A549 (cell line): ENCODE results near the gene TCEA3. TPM values are rescaled to one million over a fixed set of nuclear protein-coding genes. Genes with fewer than 3 reads are reported as not detected.

Experiments
- ATAC-seq, 2 experiments: fragments of 200-7000 bp in 1 of 2; fragments of >200 bp in 1 of 2; cut with Nextera tagmentation in 1 of 2; cut with Tn5 transposase in 1 of 2; 3 replicates each; pipeline versions ENCODE4 v1.8.0 to v1.9.1; 2018 to 2020; ENCODE audit warnings: mild to moderate bottlenecking in 1 of 2, moderate library complexity in 1 of 2
- CTCF ChIA-PET: fragments of 300-600 bp; sonication (Branson Sonifier 250); formaldehyde crosslinking; extraction: SDS; loops from one replicate; lab custom pipeline; 2021; ENCODE audit warnings: antibody characterized with exemption, inconsistent platforms; lab: Yijun Ruan, JAX
- POLR2A ChIA-PET: fragments of 350-600 bp; formaldehyde crosslinking; extraction: SDS; loops from one replicate; lab custom pipeline; 2021; ENCODE audit warnings: antibody characterized with exemption, inconsistent platforms; lab: Yijun Ruan, JAX
- DNase-seq, 2 experiments: peaks; one replicate each; pipeline versions ENCODE4 v3.0.0 to v3.0.0-alpha.2; 2011 to 2016; ENCODE audit warnings: low read depth in 1 of 2, low spot score in 1 of 2
- FAIRE-seq: peaks from 2 replicates; lab custom pipeline; 2011; peaks lifted over from hg19 to GRCh38; lab: Jason Lieb, UNC
- H3K27ac ChIP-seq, 2 experiments: fragments of >200 bp; sonication (Bioruptor Twin); formaldehyde crosslinking; 3 replicates each; pipeline ENCODE4 v1.5.1; 2016 to 2017
- H3K4me1 ChIP-seq: fragments of >200 bp; sonication (Bioruptor Twin); formaldehyde crosslinking; 3 replicates; pipeline ENCODE4 v1.6.1; 2016
- H3K4me2 ChIP-seq: fragments of >200 bp; sonication (Bioruptor Twin); formaldehyde crosslinking; 3 replicates; pipeline ENCODE4 v1.6.1; 2016
- H3K4me3 ChIP-seq: fragments of >200 bp; sonication (Bioruptor Twin); formaldehyde crosslinking; 3 replicates; pipeline ENCODE4 v1.5.1; 2016
- H3K9me3 ChIP-seq: fragments of >200 bp; sonication (Bioruptor Twin); formaldehyde crosslinking; 3 replicates; pipeline ENCODE4 v1.6.1; 2016
- BHLHE40 ChIP-seq: IDR thresholded peaks from 2 replicates; pipeline ENCODE4 v1.6.1; 2012; ENCODE audit warnings: low read depth, low read length, inconsistent platforms
- CBX2 ChIP-seq: fragments of 200-600 bp; sonication (generic); IDR thresholded peaks from 2 replicates; pipeline ENCODE4 v1.6.1; 2016; ENCODE audit warnings: low read depth, mild to moderate bottlenecking, borderline replicate concordance
- CBX8 ChIP-seq: fragments of 200-600 bp; sonication (generic); IDR thresholded peaks from 2 replicates; pipeline ENCODE4 v1.6.1; 2016
- CHD2 ChIP-seq: fragments of 150-350 bp; IDR thresholded peaks from 2 replicates; pipeline ENCODE4 v1.6.1; 2014; ENCODE audit warnings: low read length; ENCODE audit not compliant: partially characterized antibody
- EHMT2 ChIP-seq: fragments of 200-600 bp; sonication (generic); IDR thresholded peaks from 2 replicates; pipeline ENCODE4 v1.6.1; 2016; ENCODE audit warnings: antibody characterized with exemption, low read depth, mild to moderate bottlenecking, moderate library complexity
- ESRRA ChIP-seq: fragments of 150-350 bp; IDR thresholded peaks from 2 replicates; pipeline ENCODE4 v1.6.1; 2014; ENCODE audit warnings: mild to moderate bottlenecking, low read length, borderline replicate concordance
- HES2 ChIP-seq: fragments of >200 bp; sonication (Bioruptor Twin); formaldehyde crosslinking; IDR thresholded peaks from 2 replicates; pipeline ENCODE4 v1.6.1; 2016
- HOXB13 ChIP-seq: fragments of 250-450 bp; sonication (Bioruptor Pico); IDR thresholded peaks from 2 replicates; pipeline ENCODE4 v1.5.0; 2020; ENCODE audit warnings: low read depth, mild to moderate bottlenecking, moderate library complexity
- HOXB5 ChIP-seq: fragments of 250-450 bp; sonication (Bioruptor Pico); IDR thresholded peaks from 2 replicates; pipeline ENCODE4 v1.5.0; 2020; ENCODE audit warnings: mild to moderate bottlenecking, moderate library complexity
- JUN ChIP-seq, 2 experiments: fragments of >200 bp; sonication (Bioruptor Twin); formaldehyde crosslinking; IDR thresholded peaks; 2 replicates in 1 of 2; 3 replicates in 1 of 2; pipeline ENCODE4 v1.6.1; 2016 to 2017
- KDM1A ChIP-seq: fragments of 200-600 bp; sonication (generic); IDR thresholded peaks from 2 replicates; pipeline ENCODE4 v1.6.1; 2016; ENCODE audit warnings: low read depth, mild to moderate bottlenecking
- MAZ ChIP-seq: fragments of 150-350 bp; IDR thresholded peaks from 2 replicates; pipeline ENCODE4 v1.6.1; 2014; ENCODE audit warnings: antibody characterized with exemption, low read depth, low read length, borderline replicate concordance
- NFE2L2 ChIP-seq: fragments of 150-350 bp; conservative IDR thresholded peaks from 2 replicates; pipeline ENCODE4 v1.6.1; 2014; ENCODE audit warnings: low read length
- NR3C1 ChIP-seq: fragments of >200 bp; sonication (Bioruptor Twin); formaldehyde crosslinking; IDR thresholded peaks from 3 replicates; pipeline ENCODE4 v1.6.1; 2017
- PHF8 ChIP-seq: fragments of 200-600 bp; sonication (generic); IDR thresholded peaks from 2 replicates; pipeline ENCODE4 v1.6.1; 2016; ENCODE audit warnings: low read depth, mild to moderate bottlenecking, antibody characterized with exemption, moderate library complexity, borderline replicate concordance
- RARB ChIP-seq: fragments of 250-450 bp; sonication (Bioruptor Pico); IDR thresholded peaks from 2 replicates; pipeline ENCODE4 v1.8.0; 2021; ENCODE audit warnings: mild to moderate bottlenecking, moderate library complexity
- RFX5 ChIP-seq: fragments of 450-650 bp; IDR thresholded peaks from 2 replicates; pipeline ENCODE4 v1.7.1; 2014; ENCODE audit warnings: antibody characterized with exemption, mild to moderate bottlenecking, moderate library complexity
- RNF2 ChIP-seq: fragments of 200-600 bp; sonication (generic); IDR thresholded peaks from 2 replicates; pipeline ENCODE4 v1.6.1; 2016; ENCODE audit warnings: low read depth, mild to moderate bottlenecking, antibody characterized with exemption, moderate library complexity, borderline replicate concordance
- SMC3 ChIP-seq: fragments of >200 bp; sonication (Bioruptor Twin); formaldehyde crosslinking; IDR thresholded peaks from 3 replicates; pipeline ENCODE4 v1.6.1; 2018; ENCODE audit warnings: inconsistent platforms
- TP53 ChIP-seq: fragments of 250-450 bp; sonication (Bioruptor Pico); IDR thresholded peaks from 2 replicates; pipeline ENCODE4 v1.5.0; 2021; ENCODE audit warnings: mild to moderate bottlenecking, moderate library complexity
- USF2 ChIP-seq: fragments of 450-650 bp; IDR thresholded peaks from 2 replicates; pipeline ENCODE4 v1.6.1; 2014; ENCODE audit warnings: antibody characterized with exemption
- ZFP36 ChIP-seq: fragments of 450-650 bp; IDR thresholded peaks from 2 replicates; pipeline ENCODE4 v1.6.1; 2014; ENCODE audit warnings: borderline replicate concordance; ENCODE audit not compliant: partially characterized antibody
- ZSCAN20 ChIP-seq: fragments of 250-450 bp; sonication (Bioruptor Pico); IDR thresholded peaks from 2 replicates; pipeline ENCODE4 v1.8.0; 2022; ENCODE audit warnings: mild to moderate bottlenecking, moderate library complexity
- WGBS: methylation state at CpG from one replicate; pipeline ENCODE4 v1.1.6; 2017; ENCODE audit errors: missing lambda C conversion rate; 5-methylcytosine and 5-hydroxymethylcytosine counted together
- polyA plus RNA-seq, 4 experiments: library from polyadenylated mRNA; depleted of rRNA in 3 of 4; stranded (reverse); fragments of >200 nt; fragmentation: RNase III in 1 of 4; extraction: RNeasy Plus Mini Kit Qiagen cat#74134 plus additional on column Dnase treatment in 1 of 4; gene quantifications; 2 replicates in 3 of 4; 3 replicates in 1 of 4; pipeline ENCODE4 v1.2.3, GENCODE V29; 2011 to 2017
- TF ChIP-seq, protein P1 (sequence below): fragments of 150-350 bp; IDR thresholded peaks from 2 replicates; pipeline ENCODE4 v1.6.1; 2014; ENCODE audit warnings: low read depth, mild to moderate bottlenecking, low read length
- TF ChIP-seq, protein P2 (sequence below): fragments of 250-450 bp; sonication (Bioruptor Pico); IDR thresholded peaks from 2 replicates; pipeline ENCODE4 v1.5.0; 2021; ENCODE audit warnings: mild to moderate bottlenecking, moderate library complexity, borderline replicate concordance
- TF ChIP-seq, protein P3 (sequence below): fragments of >200 bp; sonication (Bioruptor Twin); formaldehyde crosslinking; IDR thresholded peaks from 3 replicates; pipeline ENCODE4 v1.6.1; 2016
- TF ChIP-seq, protein P4 (sequence below): IDR thresholded peaks from 2 replicates; pipeline ENCODE4 v1.6.1; 2012; ENCODE audit warnings: low read depth, borderline replicate concordance

The TCEA3 gene
- polyA plus RNA-seq, 2 of the 4 experiments (the other 2 are of a cell fraction), result 0.58 TPM

DNA sequence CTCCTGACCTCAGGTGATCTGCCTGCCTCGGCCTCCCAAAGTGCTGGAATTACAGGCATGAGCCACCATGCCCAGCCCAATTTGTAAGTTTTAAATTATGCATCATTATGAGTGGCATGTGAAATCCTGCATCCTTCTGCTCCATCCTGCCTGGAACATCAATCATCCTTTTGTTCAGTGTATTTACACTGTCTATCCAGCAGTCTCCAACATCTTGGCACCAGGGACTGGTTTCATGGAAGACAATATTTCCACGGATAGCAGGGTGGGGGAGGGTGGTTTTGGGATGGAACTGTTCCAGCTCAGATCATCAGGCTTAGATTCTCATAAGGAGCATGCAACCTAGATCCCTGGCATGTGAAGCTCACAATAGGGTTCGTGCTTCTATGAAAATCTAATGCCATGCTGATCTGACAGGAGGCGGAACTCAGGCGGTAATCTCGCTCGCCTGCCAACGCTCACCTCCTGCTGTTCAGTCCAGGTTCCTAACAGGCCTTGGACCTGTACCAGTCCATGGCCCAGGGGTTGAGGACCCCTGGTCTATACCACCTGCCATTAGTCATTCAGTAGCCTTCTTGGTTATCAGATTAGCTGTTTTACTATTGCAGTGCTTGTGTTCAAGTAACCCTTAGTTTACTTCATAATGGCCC, 22.2 kb upstream of the TCEA3 start:
- CTCF ChIA-PET, result interaction anchor here (0.6 to 1.3 kb wide), 2 partner anchors 9 to 12 kb away, joined by 3 to 4 read pairs; no protein-coding TSS in a partner anchor
- POLR2A ChIA-PET, result no interaction called here
- TF ChIP-seq JUN (IDR thresholded peaks at IDR 0.05), result no peak
- TF ChIP-seq BHLHE40, result no peak
- no peak for TF ChIP-seq CBX8
- TF ChIP-seq HOXB5 (CRISPR knock-in tag), result no peak
- TF ChIP-seq RFX5, result no peak
- TF ChIP-seq HOXB13 (CRISPR knock-in tag), result no peak
- no peak for TF ChIP-seq NR3C1
- TF ChIP-seq, protein P1, sequence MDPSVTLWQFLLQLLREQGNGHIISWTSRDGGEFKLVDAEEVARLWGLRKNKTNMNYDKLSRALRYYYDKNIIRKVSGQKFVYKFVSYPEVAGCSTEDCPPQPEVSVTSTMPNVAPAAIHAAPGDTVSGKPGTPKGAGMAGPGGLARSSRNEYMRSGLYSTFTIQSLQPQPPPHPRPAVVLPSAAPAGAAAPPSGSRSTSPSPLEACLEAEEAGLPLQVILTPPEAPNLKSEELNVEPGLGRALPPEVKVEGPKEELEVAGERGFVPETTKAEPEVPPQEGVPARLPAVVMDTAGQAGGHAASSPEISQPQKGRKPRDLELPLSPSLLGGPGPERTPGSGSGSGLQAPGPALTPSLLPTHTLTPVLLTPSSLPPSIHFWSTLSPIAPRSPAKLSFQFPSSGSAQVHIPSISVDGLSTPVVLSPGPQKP, result no peak
- no peak for TF ChIP-seq TP53 (CRISPR knock-in tag)
- no peak for TF ChIP-seq RNF2
- TF ChIP-seq PHF8, result no peak
- TF ChIP-seq, protein P2, sequence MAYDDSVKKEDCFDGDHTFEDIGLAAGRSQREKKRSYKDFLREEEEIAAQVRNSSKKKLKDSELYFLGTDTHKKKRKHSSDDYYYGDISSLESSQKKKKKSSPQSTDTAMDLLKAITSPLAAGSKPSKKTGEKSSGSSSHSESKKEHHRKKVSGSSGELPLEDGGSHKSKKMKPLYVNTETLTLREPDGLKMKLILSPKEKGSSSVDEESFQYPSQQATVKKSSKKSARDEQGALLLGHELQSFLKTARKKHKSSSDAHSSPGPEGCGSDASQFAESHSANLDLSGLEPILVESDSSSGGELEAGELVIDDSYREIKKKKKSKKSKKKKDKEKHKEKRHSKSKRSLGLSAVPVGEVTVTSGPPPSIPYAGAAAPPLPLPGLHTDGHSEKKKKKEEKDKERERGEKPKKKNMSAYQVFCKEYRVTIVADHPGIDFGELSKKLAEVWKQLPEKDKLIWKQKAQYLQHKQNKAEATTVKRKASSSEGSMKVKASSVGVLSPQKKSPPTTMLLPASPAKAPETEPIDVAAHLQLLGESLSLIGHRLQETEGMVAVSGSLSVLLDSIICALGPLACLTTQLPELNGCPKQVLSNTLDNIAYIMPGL, result no peak
- TF ChIP-seq ZSCAN20, result no peak
- no peak for TF ChIP-seq SMC3
- no peak for TF ChIP-seq HES2
- no peak for TF ChIP-seq CBX2
- TF ChIP-seq ESRRA, result no peak
- no peak for TF ChIP-seq MAZ
- FAIRE-seq, result no peak
- Histone ChIP-seq H3K4me2 (no peak overlapping the region), H3K9me3 (no peaks in the 10 kb centered on the region), H3K4me1 (no peaks in the 10 kb centered on the region), H3K27ac (no peak overlapping the region), H3K4me3 (no peak overlapping the region)
- 85% methylated on average over 8 of the region's 8 CpGs for WGBS
- ATAC-seq, result no peak
- no peak for DNase-seq

DNA sequence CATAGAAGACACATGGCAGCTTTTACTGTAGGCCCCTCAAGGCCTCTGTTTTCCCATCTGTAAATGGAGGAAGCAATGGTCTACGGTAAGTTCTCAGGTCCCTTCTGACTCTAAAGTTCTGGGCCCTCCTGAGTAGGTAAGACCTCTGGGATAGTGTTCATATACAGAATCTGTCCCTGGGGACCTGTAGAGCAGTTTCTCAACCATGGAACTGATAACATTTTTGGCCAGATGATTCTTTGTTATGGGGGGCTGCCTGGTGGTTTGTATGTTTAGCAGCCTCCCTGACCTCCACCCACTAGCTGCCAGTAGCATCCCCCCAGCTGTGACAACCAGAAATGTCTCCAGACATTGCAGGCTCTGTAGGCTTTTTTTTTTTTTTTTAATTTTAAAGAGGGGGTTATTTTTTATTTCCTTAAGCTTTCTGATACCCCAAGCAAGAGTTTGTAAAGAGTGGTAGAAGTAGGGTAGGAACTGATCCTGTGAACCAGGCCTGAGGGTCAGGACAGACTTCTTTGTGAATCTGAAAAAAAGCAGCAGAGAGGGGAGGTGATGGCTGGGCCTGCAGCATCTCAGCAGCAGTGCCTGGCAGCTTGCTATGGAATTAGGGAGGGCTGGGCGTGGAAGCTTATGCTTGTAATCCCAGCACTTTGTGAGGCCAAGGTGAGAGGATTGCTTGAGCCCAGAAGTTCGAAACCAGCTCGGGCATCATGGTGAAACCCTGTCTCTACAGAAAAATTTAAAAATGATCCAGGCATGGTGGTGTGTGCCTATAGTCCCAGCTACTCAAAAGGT, 20.2 kb upstream of the TCEA3 start:
- no peak overlapping the region for H3K4me2 ChIP-seq
- no peaks in the 10 kb centered on the region for H3K9me3 ChIP-seq
- DNase-seq, result no peak
- WGBS, result 86% methylated on average over 4 of the region's 4 CpGs
- CTCF ChIA-PET, result interaction anchor here (0.5 kb wide), 1 partner anchor 221 kb away, joined by 4 read pairs; no protein-coding TSS in a partner anchor
- H3K27ac ChIP-seq, result no peak overlapping the region
- no peak overlapping the region for H3K4me3 ChIP-seq
- H3K4me1 ChIP-seq, result no peaks in the 10 kb centered on the region
- ATAC-seq, result no peak
- POLR2A ChIA-PET, result no interaction called here
- FAIRE-seq, result no peak
- TF ChIP-seq, protein P2, result no peak
- no peak for TF ChIP-seq KDM1A
- no peak for TF ChIP-seq NFE2L2
- TF ChIP-seq EHMT2, result no peak
- no peak for TF ChIP-seq ZFP36
- no peak for TF ChIP-seq USF2
- no peak for TF ChIP-seq CBX2
- no peak for TF ChIP-seq CBX8
- TF ChIP-seq CHD2, result no peak
- TF ChIP-seq ZSCAN20, result no peak
- TF ChIP-seq BHLHE40, result no peak
- no peak for TF ChIP-seq TP53 (CRISPR knock-in tag)
- TF ChIP-seq, protein P3, sequence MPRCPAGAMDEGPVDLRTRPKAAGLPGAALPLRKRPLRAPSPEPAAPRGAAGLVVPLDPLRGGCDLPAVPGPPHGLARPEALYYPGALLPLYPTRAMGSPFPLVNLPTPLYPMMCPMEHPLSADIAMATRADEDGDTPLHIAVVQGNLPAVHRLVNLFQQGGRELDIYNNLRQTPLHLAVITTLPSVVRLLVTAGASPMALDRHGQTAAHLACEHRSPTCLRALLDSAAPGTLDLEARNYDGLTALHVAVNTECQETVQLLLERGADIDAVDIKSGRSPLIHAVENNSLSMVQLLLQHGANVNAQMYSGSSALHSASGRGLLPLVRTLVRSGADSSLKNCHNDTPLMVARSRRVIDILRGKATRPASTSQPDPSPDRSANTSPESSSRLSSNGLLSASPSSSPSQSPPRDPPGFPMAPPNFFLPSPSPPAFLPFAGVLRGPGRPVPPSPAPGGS, result no peak
- TF ChIP-seq, protein P4, sequence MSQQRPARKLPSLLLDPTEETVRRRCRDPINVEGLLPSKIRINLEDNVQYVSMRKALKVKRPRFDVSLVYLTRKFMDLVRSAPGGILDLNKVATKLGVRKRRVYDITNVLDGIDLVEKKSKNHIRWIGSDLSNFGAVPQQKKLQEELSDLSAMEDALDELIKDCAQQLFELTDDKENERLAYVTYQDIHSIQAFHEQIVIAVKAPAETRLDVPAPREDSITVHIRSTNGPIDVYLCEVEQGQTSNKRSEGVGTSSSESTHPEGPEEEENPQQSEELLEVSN, result no peak
- no peak for TF ChIP-seq RARB (CRISPR knock-in tag)
